Mammary epithelial cell (primary cell): ENCODE data around the gene ARSJ.

ENCODE experiments used
- CTCF ChIP-seq, 2 donors: IDR thresholded peaks in 1 of 2; conservative IDR thresholded peaks in 1 of 2; 2 replicates each; pipeline ENCODE4 v1.5.1; 2011 to 2012; ENCODE audit warnings: inconsistent platforms in 2 of 2, low read length in 2 of 2, mild to moderate bottlenecking in 2 of 2, control low read depth in 1 of 2, low read depth in 1 of 2; ENCODE audit not compliant: insufficient read depth in 1 of 2; ENCODE audit errors: extremely low read depth in 1 of 2
- EZH2 ChIP-seq: IDR thresholded peaks from 2 replicates; pipeline ENCODE4 v1.6.1; 2012; ENCODE audit warnings: low read length, inconsistent platforms, borderline replicate concordance

GRCh38 chr4:113873508-113873907 is 105.9 kb downstream of the ARSJ start:
- TF ChIP-seq CTCF (conservative IDR thresholded peaks at IDR 0.05 in 1 of 2, IDR thresholded peaks at IDR 0.05 in 1 of 2; ENCODE audit: extremely low read depth in 1 of 2, insufficient read depth in 1 of 2, low read depth in 1 of 2, low read length in 2 of 2) (no peak), EZH2 (no peak)
